Sigmoid colon (tissue), 7 donors: Measurements from ENCODE around the gene PDCD11. TPM values are rescaled to one million over a fixed set of nuclear protein-coding genes. Genes with fewer than 3 reads are reported as not detected.

Source experiments
- DNase-seq: peaks from one replicate; pipeline ENCODE4 v3.0.0-alpha.2; 2019
- H3K27ac ChIP-seq, 4 donors: fragments of 200-600 bp; sonication (generic); one replicate each; pipeline ENCODE4 v1.5.1; 2016 to 2019; ENCODE audit warnings: mild to moderate bottlenecking in 1 of 4
- H3K27me3 ChIP-seq, 3 donors: fragments of 200-600 bp; sonication (generic); one replicate each; pipeline ENCODE4 v1.5.1; 2019; ENCODE audit warnings: mild to moderate bottlenecking in 1 of 3
- H3K36me3 ChIP-seq, 4 donors: fragments of 200-600 bp; sonication (generic); one replicate each; pipeline ENCODE4 v1.5.1; 2016 to 2019
- H3K4me1 ChIP-seq, 4 donors: fragments of 200-600 bp; sonication (generic); one replicate each; pipeline ENCODE4 v1.5.1; 2017 to 2019
- H3K4me3 ChIP-seq, 4 donors: fragments of 200-600 bp; sonication (generic); one replicate each; pipeline ENCODE4 v1.5.1; 2017 to 2019; ENCODE audit warnings: mild to moderate bottlenecking in 2 of 4, moderate library complexity in 1 of 4
- H3K9me3 ChIP-seq, 4 donors: fragments of 200-600 bp in 3 of 4; sonication (generic) in 3 of 4; one replicate each; pipeline versions ENCODE4 v1.5.1 to v1.6.1; 2013 to 2019
- EP300 ChIP-seq, 4 donors: sonication (generic); formaldehyde crosslinking; IDR thresholded peaks; one replicate each; pipeline ENCODE4 v1.6.1; 2017; ENCODE audit warnings: antibody characterized with exemption in 4 of 4
- POLR2A ChIP-seq, 2 donors: fragments of 450-650 bp; IDR thresholded peaks; one replicate each; pipeline ENCODE4 v1.6.1; 2016; ENCODE audit warnings: antibody characterized with exemption in 2 of 2, mild to moderate bottlenecking in 2 of 2, moderate library complexity in 2 of 2
- POLR2AphosphoS5 ChIP-seq, 4 donors: sonication (generic); formaldehyde crosslinking; IDR thresholded peaks; one replicate each; pipeline ENCODE4 v1.6.1; 2017; ENCODE audit warnings: antibody characterized with exemption in 4 of 4
- WGBS, 2 donors: extraction: QIAGEN DNeasy Blood & Tissue Kit; methylation state at CpG; one replicate each; pipeline ENCODE4 v1.1.7; 2013; 5-methylcytosine and 5-hydroxymethylcytosine counted together
- intact Hi-C: fragments of 100-400 bp; cut with DNase I; formaldehyde crosslinking; loops from one replicate; pipeline ENCODE4 v1.15.1; 2023
- polyA plus RNA-seq, 3 donors: library from polyadenylated mRNA; stranded (reverse); fragments of 200-250 nt; gene quantifications; one replicate each; pipeline ENCODE4 v1.2.3, GENCODE V29; 2013
- total RNA-seq, 4 donors: library from RNA; depleted of rRNA; stranded (reverse); fragments of >200 nt; gene quantifications; one replicate each; pipeline ENCODE4 v1.1.0, GENCODE V29; 2016
- TF ChIP-seq, protein P1 (sequence below), 4 experiments: fragments of 450-650 bp in 3 of 4; fragments of 200-600 bp in 1 of 4; IDR thresholded peaks; one replicate each; pipeline ENCODE4 v1.5.1; 2016 to 2019; ENCODE audit warnings: antibody characterized with exemption in 4 of 4, mild to moderate bottlenecking in 3 of 4, moderate library complexity in 2 of 4
- donor health status: healthy with polysubstance abuse.
- donor health status: Bipolar disorder and iron deficiency.
- donor health status: healthy.

The PDCD11 gene
- total and polyA plus RNA-seq, 7 donors = 3.2 to 24.0 (median 11.8) TPM

DNA sequence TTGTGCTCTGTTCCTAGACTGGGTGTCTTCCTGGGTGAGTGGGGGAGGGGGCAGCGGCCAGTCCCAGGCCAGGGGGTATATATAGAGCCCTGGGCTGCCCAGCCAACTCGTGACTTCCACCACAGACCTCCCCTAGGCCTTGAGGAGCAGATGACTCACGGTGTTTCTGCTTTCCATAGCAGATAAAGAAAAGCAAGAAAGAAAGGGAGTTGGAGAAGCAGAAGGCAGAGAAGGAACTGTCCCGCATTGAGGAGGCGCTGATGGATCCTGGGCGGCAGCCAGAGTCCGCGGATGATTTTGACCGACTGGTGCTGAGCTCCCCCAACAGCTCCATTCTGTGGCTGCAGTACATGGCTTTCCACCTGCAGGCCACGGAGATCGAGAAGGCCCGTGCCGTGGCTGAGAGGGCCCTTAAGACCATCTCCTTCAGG lies 45.6 kb downstream of the PDCD11 start:
- Histone ChIP-seq H3K36me3 (peaks cover 21 to 100% (median 58%) of the 10 kb centered on the region in 4 donors), H3K4me1 (peaks cover 0 to 16% (median 0%) of the 10 kb centered on the region in 4 donors), H3K27me3 (no peaks in the 10 kb centered on the region), H3K4me3 (no peak overlapping the region), H3K27ac (peak overlapping the region in 2 of 4 donors; percentile 24 to 41), H3K9me3 (no peaks in the 10 kb centered on the region)
- TF ChIP-seq EP300 (IDR thresholded peaks at IDR 0.05) (no peak), POLR2AphosphoS5 (IDR thresholded peaks at IDR 0.05) (no peak), POLR2A (IDR thresholded peaks at IDR 0.05) (no peak)
- TF ChIP-seq, protein P1, sequence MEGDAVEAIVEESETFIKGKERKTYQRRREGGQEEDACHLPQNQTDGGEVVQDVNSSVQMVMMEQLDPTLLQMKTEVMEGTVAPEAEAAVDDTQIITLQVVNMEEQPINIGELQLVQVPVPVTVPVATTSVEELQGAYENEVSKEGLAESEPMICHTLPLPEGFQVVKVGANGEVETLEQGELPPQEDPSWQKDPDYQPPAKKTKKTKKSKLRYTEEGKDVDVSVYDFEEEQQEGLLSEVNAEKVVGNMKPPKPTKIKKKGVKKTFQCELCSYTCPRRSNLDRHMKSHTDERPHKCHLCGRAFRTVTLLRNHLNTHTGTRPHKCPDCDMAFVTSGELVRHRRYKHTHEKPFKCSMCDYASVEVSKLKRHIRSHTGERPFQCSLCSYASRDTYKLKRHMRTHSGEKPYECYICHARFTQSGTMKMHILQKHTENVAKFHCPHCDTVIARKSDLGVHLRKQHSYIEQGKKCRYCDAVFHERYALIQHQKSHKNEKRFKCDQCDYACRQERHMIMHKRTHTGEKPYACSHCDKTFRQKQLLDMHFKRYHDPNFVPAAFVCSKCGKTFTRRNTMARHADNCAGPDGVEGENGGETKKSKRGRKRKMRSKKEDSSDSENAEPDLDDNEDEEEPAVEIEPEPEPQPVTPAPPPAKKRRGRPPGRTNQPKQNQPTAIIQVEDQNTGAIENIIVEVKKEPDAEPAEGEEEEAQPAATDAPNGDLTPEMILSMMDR (IDR thresholded peaks at IDR 0.05) = no peak
- 86 to 87% methylated on average over 13 of the region's 13 CpGs for WGBS, 2 donors
- DNase-seq = no peak
- intact Hi-C loops = no loop called here

DNA sequence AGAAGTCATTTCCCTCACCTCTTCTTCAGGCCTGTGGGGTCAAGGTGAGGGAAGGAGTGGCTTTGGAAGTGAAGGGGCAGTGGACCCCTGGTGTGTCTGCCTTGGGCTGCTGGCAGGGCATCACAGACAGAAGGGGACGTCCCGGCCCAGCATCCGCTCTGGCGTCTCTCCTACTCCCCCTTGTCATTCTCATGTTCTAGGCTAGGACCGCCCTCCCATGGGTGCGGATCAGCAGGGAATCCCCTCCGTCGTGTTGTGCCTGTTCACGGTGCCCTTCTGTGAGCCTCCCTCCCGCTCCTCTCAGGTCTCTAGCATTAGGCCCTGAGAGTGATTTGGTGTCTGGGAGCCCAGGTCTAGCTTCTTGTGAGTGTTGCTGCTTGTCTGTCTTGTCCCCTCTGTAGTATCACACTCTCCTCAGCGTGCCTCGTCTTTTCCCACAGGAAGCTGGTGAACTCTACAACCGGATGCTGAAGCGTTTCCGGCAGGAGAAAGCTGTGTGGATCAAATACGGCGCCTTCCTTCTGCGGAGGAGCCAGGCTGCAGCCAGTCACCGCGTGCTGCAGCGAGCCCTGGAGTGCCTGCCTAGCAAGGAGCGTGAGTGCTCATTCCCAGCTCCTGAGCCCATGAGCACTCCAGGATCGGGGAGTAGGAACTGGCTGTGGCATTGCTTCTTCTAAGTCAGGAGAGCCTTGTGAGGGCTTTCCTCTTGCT lies 47.2 kb downstream of the PDCD11 start:
- no peak for DNase-seq
- peaks cover 0 to 30% (median 3%) of the 10 kb centered on the region in 4 donors for H3K4me1 ChIP-seq
- peak overlapping the region in 1 of 4 donors; percentile 29 for H3K27ac ChIP-seq
- no peak overlapping the region for H3K4me3 ChIP-seq
- WGBS, 2 donors = 93% methylated on average over 23 of the region's 23 CpGs
- TF ChIP-seq EP300 (IDR thresholded peaks at IDR 0.05) (no peak), POLR2AphosphoS5 (IDR thresholded peaks at IDR 0.05) (no peak), POLR2A (IDR thresholded peaks at IDR 0.05) (no peak)
- TF ChIP-seq, protein P1 (IDR thresholded peaks at IDR 0.05) = no peak
- no peaks in the 10 kb centered on the region for H3K27me3 ChIP-seq
- intact Hi-C loops = no loop called here
- peaks cover 11 to 99% (median 50%) of the 10 kb centered on the region in 4 donors for H3K36me3 ChIP-seq
- H3K9me3 ChIP-seq = no peaks in the 10 kb centered on the region

DNA sequence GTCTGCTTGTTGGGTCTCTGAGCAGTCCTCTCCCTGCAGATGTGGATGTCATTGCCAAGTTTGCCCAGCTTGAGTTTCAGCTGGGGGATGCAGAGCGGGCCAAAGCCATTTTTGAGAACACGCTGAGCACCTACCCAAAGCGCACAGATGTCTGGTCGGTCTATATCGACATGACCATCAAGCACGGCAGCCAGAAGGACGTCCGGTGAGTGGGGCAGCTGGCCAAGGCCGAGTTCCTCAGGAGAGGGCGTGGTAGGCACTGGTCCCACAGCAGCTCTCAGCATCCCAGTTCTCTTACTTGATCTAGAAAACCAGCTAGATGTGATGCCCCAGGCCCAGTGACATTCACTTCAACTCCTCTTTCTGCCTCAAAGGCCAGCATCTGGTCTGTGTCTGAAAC lies 48.1 kb downstream of the PDCD11 start:
- no peak for DNase-seq

DNA sequence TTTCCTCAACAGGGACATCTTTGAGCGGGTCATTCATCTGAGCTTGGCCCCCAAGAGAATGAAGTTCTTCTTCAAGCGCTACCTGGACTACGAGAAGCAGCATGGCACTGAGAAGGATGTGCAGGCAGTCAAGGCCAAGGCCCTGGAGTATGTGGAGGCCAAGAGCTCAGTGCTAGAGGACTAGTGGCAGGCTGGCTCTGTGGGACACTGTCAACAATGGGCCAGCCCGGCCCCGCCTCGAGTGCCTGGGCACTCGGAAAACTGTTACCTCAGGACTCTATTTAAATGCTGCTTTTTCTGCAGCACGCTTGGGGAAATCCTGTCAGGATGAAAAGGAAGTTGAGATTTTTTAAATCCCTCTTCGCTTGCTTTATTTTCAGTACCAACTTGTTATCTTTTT lies 48.9 kb downstream of the PDCD11 start:
- Histone ChIP-seq H3K36me3 (peaks cover 11 to 91% (median 40%) of the 10 kb centered on the region in 4 donors), H3K9me3 (no peaks in the 10 kb centered on the region), H3K4me1 (peaks cover 0 to 44% (median 20%) of the 10 kb centered on the region in 4 donors), H3K27me3 (no peaks in the 10 kb centered on the region), H3K27ac (peak overlapping the region; percentile 66 to 88 (median 76)), H3K4me3 (no peak overlapping the region)
- intact Hi-C loops = no loop called here
- 86 to 92% methylated on average over 9 of the region's 9 CpGs for WGBS, 2 donors
- TF ChIP-seq POLR2AphosphoS5 (IDR thresholded peaks at IDR 0.05) = no peak
- TF ChIP-seq EP300 (IDR thresholded peaks at IDR 0.05) = no peak
- TF ChIP-seq POLR2A (IDR thresholded peaks at IDR 0.05) = no peak
- TF ChIP-seq, protein P1 (IDR thresholded peaks at IDR 0.05) = no peak
- DNase-seq = no peak

More for the DNA sequence above, 48.1 kb downstream of the PDCD11 start:
- peaks cover 11 to 97% (median 49%) of the 10 kb centered on the region in 4 donors for H3K36me3 ChIP-seq
- no peaks in the 10 kb centered on the region for H3K9me3 ChIP-seq
- no peaks in the 10 kb centered on the region for H3K27me3 ChIP-seq
- H3K4me3 ChIP-seq = no peak overlapping the region
- peaks cover 0 to 39% (median 11%) of the 10 kb centered on the region in 4 donors for H3K4me1 ChIP-seq
- intact Hi-C loops = no loop called here
- no peak for TF ChIP-seq EP300 (IDR thresholded peaks at IDR 0.05)
- no peak for TF ChIP-seq POLR2A (IDR thresholded peaks at IDR 0.05)
- TF ChIP-seq, protein P1 (IDR thresholded peaks at IDR 0.05) = no peak
- TF ChIP-seq POLR2AphosphoS5 (IDR thresholded peaks at IDR 0.05) = no peak
- peak overlapping the region in 1 of 4 donors; percentile 82 for H3K27ac ChIP-seq
- WGBS, 2 donors = 88 to 89% methylated on average over 10 of the region's 10 CpGs
